Activated CD8-positive, alpha-beta T cell treated with anti-CD3 and anti-CD28 coated beads, Interleukin-2, amount 10 ng/mL, durations not matched to agents 7 days and 5 days (primary cell): ENCODE measurements around the gene ZNF485. TPM values are rescaled to one million over a fixed set of nuclear protein-coding genes. Genes with fewer than 3 reads are reported as not detected.

Experiments used
- ATAC-seq: fragments of 150-1000 bp; cut with Tn5 transposase; one replicate; pipeline ENCODE4 v1.10.0; 2021; ENCODE audit warnings: moderate library complexity
- CTCF ChIA-PET: fragments of 350-600 bp; sonication (Branson Sonifier 250); formaldehyde crosslinking; loops from one replicate; lab custom pipeline; 2021; ENCODE audit warnings: antibody characterized with exemption; lab: Charles Lee
- POLR2A ChIA-PET: fragments of 350-600 bp; sonication (Branson Sonifier 250); formaldehyde crosslinking; loops from one replicate; lab custom pipeline; 2021; ENCODE audit warnings: antibody characterized with exemption; lab: Charles Lee
- DNase-seq: peaks from one replicate; pipeline ENCODE4 v3.0.0-alpha.2; 2020
- H3K27ac Mint-ChIP-seq: one replicate; pipeline ENCODE4 v1.8.0; 2021; ENCODE audit warnings: mild to moderate bottlenecking, mixed read lengths
- H3K27me3 Mint-ChIP-seq: one replicate; pipeline ENCODE4 v1.8.0; 2021; ENCODE audit warnings: low read depth, mixed read lengths
- H3K36me3 Mint-ChIP-seq: one replicate; pipeline ENCODE4 v1.8.0; 2021; ENCODE audit warnings: low read depth, mixed read lengths
- H3K4me1 Mint-ChIP-seq: one replicate; pipeline ENCODE4 v1.8.0; 2021; ENCODE audit warnings: low read depth, mixed read lengths
- H3K4me3 Mint-ChIP-seq: one replicate; pipeline ENCODE4 v1.8.0; 2021; ENCODE audit warnings: mild to moderate bottlenecking, mixed read lengths
- H3K9me3 Mint-ChIP-seq: one replicate; pipeline ENCODE4 v1.8.0; 2022; ENCODE audit warnings: mixed read lengths; ENCODE audit not compliant: insufficient read depth
- total RNA-seq, 2 experiments: library from RNA; stranded (reverse); gene quantifications; one replicate each; pipeline ENCODE4 v1.2.3, GENCODE V29; 2021

Gene ZNF485
- 1 to 10 TPM; 4.7 to 4.8 TPM for total RNA-seq

DNA sequence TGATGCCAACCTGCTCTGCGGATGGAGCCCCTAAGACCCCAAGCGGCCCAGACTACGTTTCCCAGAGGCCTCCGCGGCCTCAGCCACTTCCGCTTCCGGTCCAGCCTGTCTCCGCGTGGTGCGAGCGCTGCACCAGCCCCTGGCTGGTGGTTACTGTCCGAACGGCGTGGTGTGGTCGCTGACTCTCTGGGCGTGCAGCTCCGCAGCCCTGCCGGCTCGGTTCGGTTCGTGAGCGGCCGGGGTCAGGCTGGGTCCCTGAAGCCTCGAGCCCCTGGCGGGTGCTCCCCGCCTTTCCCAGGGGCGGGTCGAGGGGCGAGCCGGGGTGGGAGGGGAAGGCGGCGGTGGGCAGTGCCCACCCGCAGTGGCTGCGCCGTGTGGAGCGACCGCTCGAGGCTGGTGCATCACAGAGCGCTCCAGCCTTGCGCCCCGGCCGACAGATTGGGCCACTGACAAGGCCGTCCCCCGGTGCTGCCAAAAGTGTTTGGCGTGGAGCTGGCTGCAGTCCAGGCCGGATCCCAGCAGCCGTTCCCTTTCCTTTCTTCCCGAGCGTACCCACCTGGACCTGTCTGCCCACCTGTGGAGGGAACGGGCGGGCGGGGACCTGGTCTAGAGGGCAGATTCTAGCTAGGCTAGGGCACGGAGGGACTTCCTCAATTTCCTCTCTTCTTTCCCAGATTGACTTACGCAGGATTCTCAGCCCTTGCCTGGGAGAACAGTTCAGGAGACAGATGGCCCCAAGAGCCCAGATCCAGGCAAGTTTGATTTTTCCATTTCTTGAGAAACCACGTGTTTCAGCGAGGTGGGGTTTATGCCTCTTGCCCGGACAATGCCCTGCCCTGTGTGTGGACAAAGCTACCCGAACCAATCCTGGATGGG is at the start of gene ZNF485:
Gene ZNF485 (plus strand): TSS at position 116 of the 876 bp plus-strand sequence. CDS start 613 bp downstream, at position 729.
- H3K36me3 Mint-ChIP-seq, result peaks cover 43% of the 10 kb centered on the region
- H3K4me1 Mint-ChIP-seq, result peaks cover 28% of the 10 kb centered on the region
- peaks cover 5% of the 10 kb centered on the region for H3K27me3 Mint-ChIP-seq
- ATAC-seq, result peak; percentile 88
- peak; percentile 70 for DNase-seq
- ChIA-PET POLR2A (interaction anchor here (0.6 to 1.3 kb wide), 2 partner anchors 12 to 194 kb away, joined by 4 read pairs; no protein-coding TSS in a partner anchor), CTCF (interaction anchor here (0.8 kb wide), 1 partner anchor 10 kb away, joined by 3 read pairs; no protein-coding TSS in a partner anchor)
- H3K4me3 Mint-ChIP-seq, result peak within 1 kb of the TSS; percentile 77
- H3K9me3 Mint-ChIP-seq, result peaks cover 5% of the 10 kb centered on the region
- H3K27ac Mint-ChIP-seq, result peak within 1 kb of the TSS; percentile 78

GRCh38 chr10:43557214-43557613 is 49.0 kb upstream of the ZNF485 start:
- POLR2A ChIA-PET, result interaction anchor here (0.6 to 0.7 kb wide), 2 partner anchors 30 to 812 kb away, joined by 3 to 4 read pairs; no protein-coding TSS in a partner anchor
- Mint-ChIP-seq H3K9me3 (peaks cover 32% of the 10 kb centered on the region), H3K27me3 (no peaks in the 10 kb centered on the region), H3K27ac (no peak overlapping the region), H3K36me3 (peaks cover 7% of the 10 kb centered on the region), H3K4me3 (no peak overlapping the region), H3K4me1 (no peaks in the 10 kb centered on the region)
- ATAC-seq (no peak), DNase-seq (no peak)
- CTCF ChIA-PET, result no interaction called here

DNA sequence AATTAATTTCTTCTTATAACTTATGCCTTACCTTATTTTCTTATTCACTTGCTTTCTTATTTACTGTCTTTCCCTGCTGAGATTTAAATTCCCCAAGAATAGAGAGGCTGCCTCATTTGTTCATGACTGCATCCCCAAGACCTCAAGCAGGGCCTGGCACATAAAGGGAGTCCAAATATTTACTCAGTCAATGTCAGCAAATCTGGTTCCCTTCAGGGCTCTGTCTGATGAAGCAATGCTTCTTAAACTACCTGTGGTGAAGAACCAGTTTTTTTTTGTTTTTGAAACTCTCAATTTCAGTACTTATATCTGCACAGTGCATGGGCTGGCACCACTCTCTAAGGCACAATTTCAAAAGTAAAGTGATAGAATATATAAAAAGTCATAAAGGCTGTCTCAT is 36.6 kb upstream of the ZNF485 start:
- Mint-ChIP-seq H3K27ac (no peak overlapping the region), H3K36me3 (peaks cover 12% of the 10 kb centered on the region), H3K9me3 (peaks cover 12% of the 10 kb centered on the region), H3K4me3 (no peak overlapping the region), H3K27me3 (no peaks in the 10 kb centered on the region), H3K4me1 (peaks cover 21% of the 10 kb centered on the region)
- no peak for DNase-seq
- POLR2A ChIA-PET, result no interaction called here
- ATAC-seq, result no peak
- CTCF ChIA-PET, result no interaction called here

DNA sequence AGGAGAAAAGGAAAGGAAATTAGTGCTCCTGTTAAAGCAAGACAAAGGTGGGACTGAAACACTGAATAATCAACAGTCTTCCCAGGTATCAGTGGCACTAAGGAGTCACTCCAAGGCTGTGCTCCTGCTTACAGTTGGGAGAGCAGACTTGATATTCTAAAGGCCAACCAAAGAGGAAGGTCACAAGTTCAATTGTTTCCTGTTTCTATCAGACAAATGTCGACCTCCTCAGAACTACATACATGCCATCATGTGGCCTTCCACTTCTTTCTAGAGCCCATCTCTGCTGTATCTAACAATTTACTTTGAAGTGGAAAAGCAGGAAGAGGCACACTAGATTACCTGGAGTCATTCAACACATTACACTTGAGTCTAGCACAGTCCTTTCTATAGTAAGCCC is 35.3 kb upstream of the ZNF485 start:
- DNase-seq, result no peak
- H3K9me3 Mint-ChIP-seq, result peaks cover 25% of the 10 kb centered on the region
- H3K27ac Mint-ChIP-seq, result no peak overlapping the region
- ChIA-PET POLR2A (no interaction called here), CTCF (no interaction called here)
- H3K4me1 Mint-ChIP-seq, result peaks cover 34% of the 10 kb centered on the region
- no peak overlapping the region for H3K4me3 Mint-ChIP-seq
- ATAC-seq, result no peak
- no peaks in the 10 kb centered on the region for H3K27me3 Mint-ChIP-seq
- H3K36me3 Mint-ChIP-seq, result peaks cover 25% of the 10 kb centered on the region

GRCh38 chr10:43573250-43574000 is 32.8 kb upstream of the ZNF485 start:
- no peak for DNase-seq
- no peak for ATAC-seq
- H3K4me1 Mint-ChIP-seq, result peaks cover 42% of the 10 kb centered on the region
- H3K27me3 Mint-ChIP-seq, result no peaks in the 10 kb centered on the region
- peaks cover 38% of the 10 kb centered on the region for H3K9me3 Mint-ChIP-seq
- CTCF ChIA-PET, result no interaction called here
- POLR2A ChIA-PET, result no interaction called here
- H3K4me3 Mint-ChIP-seq, result no peak overlapping the region
- H3K27ac Mint-ChIP-seq, result no peak overlapping the region
- peaks cover 39% of the 10 kb centered on the region for H3K36me3 Mint-ChIP-seq

DNA sequence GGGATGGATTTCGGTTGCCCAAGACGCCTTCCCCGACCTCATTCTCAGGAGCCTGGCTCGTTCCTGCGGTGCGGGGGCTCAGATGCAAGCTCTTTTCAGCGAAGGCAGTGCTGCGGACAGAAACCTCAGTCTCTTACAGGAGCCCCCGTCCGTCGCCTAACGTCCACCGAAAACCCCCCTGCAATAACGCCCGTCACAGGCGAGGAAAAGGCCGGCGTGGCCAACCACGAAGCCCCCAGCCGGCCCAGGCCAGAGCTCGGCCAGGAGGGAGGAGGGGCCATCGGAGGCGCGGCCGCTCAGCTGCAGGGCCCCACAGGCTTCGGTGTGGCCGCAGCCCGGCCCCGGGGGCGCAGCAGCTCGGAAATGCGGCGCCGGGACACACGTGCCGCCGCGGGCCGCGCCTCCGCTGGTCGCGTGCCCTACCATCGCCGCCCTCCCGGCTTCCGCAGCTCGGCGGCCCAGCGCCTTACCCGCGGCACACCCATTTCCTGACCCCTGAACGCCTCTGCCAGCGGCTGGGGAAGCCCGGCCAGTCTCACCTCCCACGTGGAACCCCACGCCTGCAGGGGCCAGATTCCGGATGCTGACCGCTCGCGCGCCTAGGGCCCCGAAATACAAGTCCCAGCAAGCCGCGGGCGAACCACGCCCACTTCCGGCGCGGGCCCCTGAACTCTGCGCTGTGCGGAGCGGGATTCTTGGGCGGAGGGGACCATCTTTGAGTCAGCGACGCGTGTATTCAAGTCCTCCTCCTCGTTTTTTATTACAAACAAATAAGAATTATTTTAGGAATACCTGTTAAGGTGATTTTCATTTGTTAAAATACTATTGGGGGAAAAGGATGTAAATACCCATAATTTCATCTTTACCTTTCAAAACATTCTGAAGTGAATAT is 32.0 kb upstream of the ZNF485 start, which contains the start of gene ZNF239:
Gene ZNF239 (minus strand): TSS at position 616 of the 892 bp plus-strand sequence. CDS start 16,537 bp downstream, outside the sequence.
- POLR2A ChIA-PET, result no interaction called here
- peak within 1 kb of the TSS; percentile 51 for H3K4me3 Mint-ChIP-seq
- peak within 1 kb of the TSS; percentile 27 for H3K27ac Mint-ChIP-seq
- peaks cover 42% of the 10 kb centered on the region for H3K4me1 Mint-ChIP-seq
- no peaks in the 10 kb centered on the region for H3K27me3 Mint-ChIP-seq
- ATAC-seq, result peak; percentile 82
- CTCF ChIA-PET, result no interaction called here
- H3K9me3 Mint-ChIP-seq, result peaks cover 41% of the 10 kb centered on the region
- peak; percentile 80 for DNase-seq
- peaks cover 39% of the 10 kb centered on the region for H3K36me3 Mint-ChIP-seq

DNA sequence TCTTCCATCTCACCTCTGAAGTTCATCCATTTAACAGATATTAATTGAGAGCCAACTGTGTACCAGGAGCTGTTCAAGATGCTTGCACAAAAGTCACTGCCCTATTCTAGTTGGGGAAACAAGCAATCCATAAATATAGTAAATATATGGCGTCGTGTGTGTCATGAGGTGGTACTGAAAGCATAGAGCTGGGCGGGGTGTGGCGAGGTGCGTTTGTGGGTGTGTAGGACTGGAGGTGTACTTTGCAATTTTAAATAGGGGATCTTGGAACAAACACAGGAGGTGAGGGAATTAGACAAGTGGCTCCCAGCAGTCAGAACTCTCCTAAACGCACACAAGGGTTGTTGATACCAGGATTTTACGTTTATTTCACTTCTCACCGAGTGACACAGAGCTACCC is 31.3 kb upstream of the ZNF485 start:
- Mint-ChIP-seq H3K9me3 (peaks cover 41% of the 10 kb centered on the region), H3K4me1 (peaks cover 42% of the 10 kb centered on the region), H3K27me3 (no peaks in the 10 kb centered on the region), H3K36me3 (peaks cover 42% of the 10 kb centered on the region), H3K4me3 (peak overlapping the region; percentile 51), H3K27ac (peak overlapping the region; percentile 27)
- ATAC-seq, result no peak
- POLR2A ChIA-PET, result no interaction called here
- CTCF ChIA-PET, result no interaction called here
- no peak for DNase-seq

- DNase-seq, result no peak
- ATAC-seq, result no peak
- CTCF ChIA-PET, result no interaction called here
- H3K4me3 Mint-ChIP-seq, result no peak overlapping the region
- H3K36me3 Mint-ChIP-seq, result peaks cover 42% of the 10 kb centered on the region
- POLR2A ChIA-PET, result no interaction called here
- H3K27me3 Mint-ChIP-seq, result peaks cover 5% of the 10 kb centered on the region
- H3K4me1 Mint-ChIP-seq, result peaks cover 32% of the 10 kb centered on the region
- H3K9me3 Mint-ChIP-seq, result peaks cover 35% of the 10 kb centered on the region
- H3K27ac Mint-ChIP-seq, result peak overlapping the region; percentile 64
Observed at GRCh38 chr10:43576062-43576461, 30.2 kb upstream of the ZNF485 start.

GRCh38 chr10:43576580-43576979 is 29.7 kb upstream of the ZNF485 start:
- no peak for ATAC-seq
- Mint-ChIP-seq H3K27me3 (peaks cover 5% of the 10 kb centered on the region), H3K4me3 (no peak overlapping the region), H3K4me1 (peaks cover 28% of the 10 kb centered on the region), H3K9me3 (peaks cover 38% of the 10 kb centered on the region), H3K36me3 (peaks cover 42% of the 10 kb centered on the region), H3K27ac (peak overlapping the region; percentile 52)
- DNase-seq, result no peak
- ChIA-PET POLR2A (no interaction called here), CTCF (no interaction called here)

DNA sequence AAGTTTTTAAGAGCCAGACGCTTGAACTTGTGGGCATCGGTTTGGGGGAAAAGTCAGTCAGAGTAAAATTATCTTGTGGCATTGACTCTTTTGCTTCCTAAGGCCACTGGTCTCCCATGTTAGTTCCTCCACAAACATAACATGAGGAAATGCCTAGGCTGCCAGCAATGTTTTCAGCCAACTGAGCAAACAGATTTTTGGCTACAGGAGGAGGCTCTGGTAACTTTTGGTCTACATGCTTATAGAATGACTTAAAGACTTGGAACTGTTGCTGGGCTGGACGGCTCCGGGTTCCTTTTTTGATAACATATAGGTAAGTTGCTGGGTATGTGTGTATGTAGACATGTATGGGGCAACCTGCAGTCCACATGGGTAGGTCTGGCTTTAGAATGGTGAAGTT is 22.2 kb upstream of the ZNF485 start:
- H3K4me1 Mint-ChIP-seq, result no peaks in the 10 kb centered on the region
- no peak overlapping the region for H3K4me3 Mint-ChIP-seq
- H3K27me3 Mint-ChIP-seq, result peaks cover 11% of the 10 kb centered on the region
- DNase-seq, result no peak
- ChIA-PET POLR2A (no interaction called here), CTCF (no interaction called here)
- ATAC-seq, result no peak
- H3K9me3 Mint-ChIP-seq, result peaks cover 4% of the 10 kb centered on the region
- H3K27ac Mint-ChIP-seq, result no peak overlapping the region
- peaks cover 3% of the 10 kb centered on the region for H3K36me3 Mint-ChIP-seq

DNA sequence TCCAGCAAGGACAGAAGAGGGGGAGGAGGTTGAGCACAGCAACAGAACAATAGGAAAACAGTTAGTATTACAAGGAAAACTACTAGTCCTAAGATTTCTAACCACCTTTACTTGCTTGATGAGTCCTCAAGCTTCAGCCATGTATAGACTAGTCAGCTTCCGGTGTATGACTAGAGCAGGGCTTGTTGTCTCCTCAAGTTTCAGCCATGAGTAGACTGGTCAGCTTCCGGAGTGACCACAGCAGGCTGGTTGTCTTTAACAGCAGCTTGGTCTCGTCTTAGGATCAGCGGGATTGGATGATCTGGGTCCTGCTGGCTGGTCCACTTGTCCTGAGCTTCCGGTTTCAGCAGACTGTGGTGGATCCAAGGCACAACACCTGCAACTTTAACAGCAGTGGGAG is 21.2 kb upstream of the ZNF485 start:
- ATAC-seq, result no peak
- Mint-ChIP-seq H3K27ac (no peak overlapping the region), H3K27me3 (peaks cover 11% of the 10 kb centered on the region), H3K4me3 (no peak overlapping the region), H3K4me1 (no peaks in the 10 kb centered on the region), H3K36me3 (no peaks in the 10 kb centered on the region), H3K9me3 (peaks cover 4% of the 10 kb centered on the region)
- POLR2A ChIA-PET, result no interaction called here
- DNase-seq, result no peak
- CTCF ChIA-PET, result no interaction called here
